ENCODE results near the gene PRR7.

PRR7 gene

DNA sequence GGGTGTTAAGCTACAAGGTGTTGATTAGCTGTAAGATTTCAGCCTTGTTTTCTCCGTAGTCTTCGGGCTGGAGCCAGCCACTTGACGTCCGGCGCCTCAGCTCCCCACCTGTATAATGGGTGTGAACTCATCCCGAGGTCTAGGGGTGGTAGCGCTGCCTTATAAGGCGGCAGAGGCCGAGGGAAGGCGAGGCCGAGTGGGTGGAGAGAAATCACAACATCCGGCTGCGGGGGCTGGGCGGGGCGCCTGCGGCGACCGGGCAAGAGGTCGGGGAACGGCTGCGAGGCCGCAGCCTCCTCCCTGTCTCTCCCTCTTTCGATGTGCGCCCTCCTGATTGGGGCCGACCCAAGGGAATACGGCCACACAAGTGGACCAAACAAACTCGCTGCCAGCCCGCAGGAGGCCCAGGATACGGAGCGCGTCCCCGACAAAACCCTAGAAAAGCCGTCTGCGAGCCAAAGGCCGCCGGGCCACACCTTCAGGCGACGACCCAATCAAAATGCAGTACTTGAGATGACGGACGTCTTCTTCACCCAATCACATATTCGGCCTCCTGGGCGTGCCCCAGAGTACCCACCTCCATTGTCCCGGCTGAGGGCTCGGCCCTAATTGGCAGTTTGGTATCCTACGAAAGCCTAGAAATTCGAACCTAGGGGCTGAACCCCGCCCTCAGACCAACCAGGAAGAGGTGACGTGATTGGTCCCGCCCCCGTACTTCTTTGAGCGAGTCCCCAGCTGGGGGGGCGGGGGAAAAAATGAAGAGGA lies 20.6 kb upstream of the PRR7 start:
- Histone ChIP-seq H3K9me2 (ENCODE audit: low read depth, low read length) (no peaks in the 10 kb centered on the region), H3K36me3 (ENCODE audit: insufficient read depth, low read length) (peaks cover 6% of the 10 kb centered on the region; the same call in 1 of the 2 replicates), H3K4me2 (ENCODE audit: low read length) (peak overlapping the region; percentile 80), H3K9ac (ENCODE audit: low read length) (peak overlapping the region; percentile 67), H2AFZ (ENCODE audit: low read length) (peak overlapping the region; percentile 23; the same call in 1 of the 2 replicates), H3K4me1 (ENCODE audit: insufficient read depth, low read length, severe bottlenecking) (peaks cover 51% of the 10 kb centered on the region), H3K9me3 (ENCODE audit: low read length) (no peaks in the 10 kb centered on the region), H3K79me2 (ENCODE audit: insufficient read depth, low read length) (no peaks in the 10 kb centered on the region), H3K27me3 (ENCODE audit: insufficient read depth, low read length) (no peaks in the 10 kb centered on the region), H4K20me1 (ENCODE audit: insufficient read depth, low read length) (no peaks in the 10 kb centered on the region), H3K4me3 (ENCODE audit: low read depth, low read length, poor library complexity, severe bottlenecking) (peak overlapping the region; percentile 63), H3F3A (ENCODE audit: insufficient read depth, low read length) (no peaks in the 10 kb centered on the region), H3K27ac (ENCODE audit: low read depth, low read length, poor library complexity, severe bottlenecking) (peak overlapping the region; percentile 66)
- TF ChIP-seq, protein P1, sequence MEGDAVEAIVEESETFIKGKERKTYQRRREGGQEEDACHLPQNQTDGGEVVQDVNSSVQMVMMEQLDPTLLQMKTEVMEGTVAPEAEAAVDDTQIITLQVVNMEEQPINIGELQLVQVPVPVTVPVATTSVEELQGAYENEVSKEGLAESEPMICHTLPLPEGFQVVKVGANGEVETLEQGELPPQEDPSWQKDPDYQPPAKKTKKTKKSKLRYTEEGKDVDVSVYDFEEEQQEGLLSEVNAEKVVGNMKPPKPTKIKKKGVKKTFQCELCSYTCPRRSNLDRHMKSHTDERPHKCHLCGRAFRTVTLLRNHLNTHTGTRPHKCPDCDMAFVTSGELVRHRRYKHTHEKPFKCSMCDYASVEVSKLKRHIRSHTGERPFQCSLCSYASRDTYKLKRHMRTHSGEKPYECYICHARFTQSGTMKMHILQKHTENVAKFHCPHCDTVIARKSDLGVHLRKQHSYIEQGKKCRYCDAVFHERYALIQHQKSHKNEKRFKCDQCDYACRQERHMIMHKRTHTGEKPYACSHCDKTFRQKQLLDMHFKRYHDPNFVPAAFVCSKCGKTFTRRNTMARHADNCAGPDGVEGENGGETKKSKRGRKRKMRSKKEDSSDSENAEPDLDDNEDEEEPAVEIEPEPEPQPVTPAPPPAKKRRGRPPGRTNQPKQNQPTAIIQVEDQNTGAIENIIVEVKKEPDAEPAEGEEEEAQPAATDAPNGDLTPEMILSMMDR (IDR thresholded peaks at IDR 0.05; ENCODE audit: low read length) = no peak
- TF ChIP-seq EZH2 (IDR thresholded peaks at IDR 0.05; ENCODE audit: borderline replicate concordance, low read length) = no peak

DNA sequence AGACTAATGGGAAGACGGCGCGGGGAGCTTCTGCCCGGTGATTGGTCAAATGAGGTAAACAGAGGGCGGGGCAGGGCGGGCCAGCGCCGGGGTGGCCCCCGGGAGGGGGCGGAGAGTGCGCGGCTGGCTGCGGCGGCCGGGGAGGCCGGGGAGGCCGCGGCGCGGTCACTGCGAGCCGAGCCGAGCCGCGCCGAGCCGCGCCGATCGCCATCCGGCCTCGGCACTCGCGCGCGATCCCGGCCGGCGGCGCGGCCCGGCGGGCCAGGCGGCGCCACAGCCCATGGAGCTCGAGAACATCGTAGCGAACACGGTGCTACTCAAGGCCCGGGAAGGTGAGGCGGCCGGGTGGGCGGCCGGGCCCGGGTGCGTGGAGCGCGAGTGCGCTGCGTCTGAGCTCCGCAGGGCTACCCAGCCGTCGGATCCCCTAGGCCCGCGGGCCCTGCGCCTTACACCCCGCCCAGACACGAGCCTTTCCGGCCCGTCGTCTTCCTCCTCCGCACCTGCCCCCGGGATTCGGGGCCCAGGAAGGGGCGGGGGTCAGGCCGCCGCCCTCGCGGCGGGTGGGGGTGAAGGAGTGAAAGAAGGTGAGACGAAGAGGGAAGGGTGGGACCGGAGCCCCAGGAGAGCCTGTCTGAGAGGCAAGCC lies 19.9 kb upstream of the PRR7 start, which contains the start of gene GRK6:
TSS of gene GRK6 (plus strand) at position 111 of the 645 bp plus-strand sequence. CDS start at position 281, 170 bp downstream.
- Histone ChIP-seq H4K20me1 (ENCODE audit: insufficient read depth, low read length) (no peaks in the 10 kb centered on the region), H3K9me3 (ENCODE audit: low read length) (no peaks in the 10 kb centered on the region), H2AFZ (ENCODE audit: low read length) (peak within 1 kb of the TSS; percentile 23; the same call in 1 of the 2 replicates), H3K27me3 (ENCODE audit: insufficient read depth, low read length) (no peaks in the 10 kb centered on the region), H3K36me3 (ENCODE audit: insufficient read depth, low read length) (peaks cover 6% of the 10 kb centered on the region; the same call in 1 of the 2 replicates), H3K4me1 (ENCODE audit: insufficient read depth, low read length, severe bottlenecking) (peaks cover 58% of the 10 kb centered on the region), H3F3A (ENCODE audit: insufficient read depth, low read length) (no peaks in the 10 kb centered on the region), H3K27ac (ENCODE audit: low read depth, low read length, poor library complexity, severe bottlenecking) (peak within 1 kb of the TSS; percentile 87), H3K79me2 (ENCODE audit: insufficient read depth, low read length) (no peaks in the 10 kb centered on the region), H3K4me2 (ENCODE audit: low read length) (peak within 1 kb of the TSS; percentile 80), H3K4me3 (ENCODE audit: low read depth, low read length, poor library complexity, severe bottlenecking) (peak within 1 kb of the TSS; percentile 67), H3K9ac (ENCODE audit: low read length) (peak within 1 kb of the TSS; percentile 75), H3K9me2 (ENCODE audit: low read depth, low read length) (no peaks in the 10 kb centered on the region)
- TF ChIP-seq, protein P1 (IDR thresholded peaks at IDR 0.05; ENCODE audit: low read length) = no peak

DNA sequence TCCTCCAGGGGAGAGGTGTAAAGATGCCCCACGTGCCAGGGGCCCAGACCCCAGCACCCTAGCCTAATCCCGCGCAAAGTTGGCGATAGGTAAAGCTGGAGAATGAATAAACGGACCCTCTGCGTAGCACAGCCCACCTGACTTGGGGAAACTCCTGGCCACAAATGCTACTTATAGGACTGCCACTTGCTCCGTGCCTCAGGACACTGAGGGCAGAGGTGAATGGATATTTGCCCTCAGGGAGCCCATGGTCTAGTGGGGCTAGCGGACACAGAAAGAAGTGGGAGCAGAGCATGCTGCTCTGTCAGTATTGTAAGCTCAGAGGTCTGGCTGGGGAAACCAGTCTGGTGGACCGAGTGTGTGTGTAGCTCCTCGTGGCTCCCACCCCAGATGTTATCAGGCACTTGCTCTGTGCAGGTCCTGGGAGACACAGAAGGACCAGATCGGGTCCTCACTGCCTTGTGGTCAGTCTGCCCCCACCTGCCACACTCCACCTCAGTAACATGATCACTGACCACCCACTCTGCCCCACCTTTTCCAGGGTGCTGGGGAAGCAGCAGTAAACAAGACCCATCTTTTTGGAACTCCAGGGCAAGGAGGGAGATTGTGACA lies 19.3 kb upstream of the PRR7 start:
- no peak overlapping the region for H2AFZ ChIP-seq (ENCODE audit: low read length)
- H3K4me2 ChIP-seq (ENCODE audit: low read length) = peak overlapping the region; percentile 78
- TF ChIP-seq EZH2 (IDR thresholded peaks at IDR 0.05; ENCODE audit: borderline replicate concordance, low read length) = no peak
- TF ChIP-seq, protein P1 (IDR thresholded peaks at IDR 0.05; ENCODE audit: low read length) = no peak
- H4K20me1 ChIP-seq (ENCODE audit: insufficient read depth, low read length) = no peaks in the 10 kb centered on the region
- no peaks in the 10 kb centered on the region for H3K79me2 ChIP-seq (ENCODE audit: insufficient read depth, low read length)
- H3K27me3 ChIP-seq (ENCODE audit: insufficient read depth, low read length) = no peaks in the 10 kb centered on the region
- no peaks in the 10 kb centered on the region for H3F3A ChIP-seq (ENCODE audit: insufficient read depth, low read length)
- H3K9me2 ChIP-seq (ENCODE audit: low read depth, low read length) = no peaks in the 10 kb centered on the region
- H3K9ac ChIP-seq (ENCODE audit: low read length) = peak overlapping the region; percentile 75
- no peaks in the 10 kb centered on the region for H3K9me3 ChIP-seq (ENCODE audit: low read length)
- H3K27ac ChIP-seq (ENCODE audit: low read depth, low read length, poor library complexity, severe bottlenecking) = peak overlapping the region; percentile 87
- peaks cover 12% of the 10 kb centered on the region for H3K36me3 ChIP-seq (ENCODE audit: insufficient read depth, low read length)
- peak overlapping the region; percentile 67 for H3K4me3 ChIP-seq (ENCODE audit: low read depth, low read length, poor library complexity, severe bottlenecking)
- peaks cover 64% of the 10 kb centered on the region for H3K4me1 ChIP-seq (ENCODE audit: insufficient read depth, low read length, severe bottlenecking)
